ENCODE measurements around the gene GLOD4. TPM values are rescaled to one million over a fixed set of nuclear protein-coding genes. Genes with fewer than 3 reads are reported as not detected.

The GLOD4 gene
- total RNA-seq, 1 experiment from 2014 or later, result 33.8 TPM

DNA sequence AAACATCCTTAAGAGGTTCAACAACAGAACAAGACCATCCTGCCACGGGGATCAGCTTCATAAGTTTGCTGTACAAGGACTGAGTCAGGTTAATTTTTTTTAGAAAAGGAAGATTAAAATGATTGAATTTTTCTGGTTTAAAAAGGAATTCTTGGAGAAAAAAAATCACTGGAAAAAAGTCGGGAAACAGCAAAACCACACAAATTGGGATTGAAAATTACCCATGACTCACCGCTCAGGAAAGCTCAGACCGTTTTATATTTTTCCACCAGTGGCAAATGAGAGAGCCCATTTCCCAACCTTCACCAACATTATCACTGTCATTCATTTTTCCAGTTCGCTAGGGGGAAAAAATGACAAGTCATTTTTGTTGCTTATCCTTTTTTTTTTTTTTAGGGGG lies 46.7 kb upstream of the GLOD4 start:
- TF ChIP-seq, protein P1, sequence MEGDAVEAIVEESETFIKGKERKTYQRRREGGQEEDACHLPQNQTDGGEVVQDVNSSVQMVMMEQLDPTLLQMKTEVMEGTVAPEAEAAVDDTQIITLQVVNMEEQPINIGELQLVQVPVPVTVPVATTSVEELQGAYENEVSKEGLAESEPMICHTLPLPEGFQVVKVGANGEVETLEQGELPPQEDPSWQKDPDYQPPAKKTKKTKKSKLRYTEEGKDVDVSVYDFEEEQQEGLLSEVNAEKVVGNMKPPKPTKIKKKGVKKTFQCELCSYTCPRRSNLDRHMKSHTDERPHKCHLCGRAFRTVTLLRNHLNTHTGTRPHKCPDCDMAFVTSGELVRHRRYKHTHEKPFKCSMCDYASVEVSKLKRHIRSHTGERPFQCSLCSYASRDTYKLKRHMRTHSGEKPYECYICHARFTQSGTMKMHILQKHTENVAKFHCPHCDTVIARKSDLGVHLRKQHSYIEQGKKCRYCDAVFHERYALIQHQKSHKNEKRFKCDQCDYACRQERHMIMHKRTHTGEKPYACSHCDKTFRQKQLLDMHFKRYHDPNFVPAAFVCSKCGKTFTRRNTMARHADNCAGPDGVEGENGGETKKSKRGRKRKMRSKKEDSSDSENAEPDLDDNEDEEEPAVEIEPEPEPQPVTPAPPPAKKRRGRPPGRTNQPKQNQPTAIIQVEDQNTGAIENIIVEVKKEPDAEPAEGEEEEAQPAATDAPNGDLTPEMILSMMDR (conservative IDR thresholded peaks at IDR 0.05; ENCODE audit: low read depth, low read length), result no peak
- TF ChIP-seq EZH2 (IDR thresholded peaks at IDR 0.05; ENCODE audit: low read length, unreplicated experiment) (no peak), EZH2phosphoT487 (IDR thresholded peaks at IDR 0.05; ENCODE audit: borderline replicate concordance, low read length) (no peak)
- H3F3A ChIP-seq (ENCODE audit: low read length, unreplicated experiment), result no peaks in the 10 kb centered on the region
- ChIA-PET CTCF (no interaction called here), POLR2A (ENCODE audit: unreplicated experiment) (no interaction called here)
- no peak for ATAC-seq
- no peaks in the 10 kb centered on the region for H3K36me3 ChIP-seq (ENCODE audit: low read depth, low read length)
- H3K4me2 ChIP-seq (ENCODE audit: low read length), result no peak overlapping the region
- no peak for DNase-seq
- H3K79me2 ChIP-seq (ENCODE audit: low read length), result no peaks in the 10 kb centered on the region
- H3K9ac ChIP-seq (ENCODE audit: low read length), result no peak overlapping the region
- H4K20me1 ChIP-seq (ENCODE audit: low read length), result no peaks in the 10 kb centered on the region
- H3K4me3 ChIP-seq (ENCODE audit: low read length), result no peak overlapping the region
- H3K4me1 ChIP-seq (ENCODE audit: insufficient read depth, low read length), result no peaks in the 10 kb centered on the region
- no peaks in the 10 kb centered on the region for H3K27me3 ChIP-seq (ENCODE audit: low read length)
- intact Hi-C loops (cut with micrococcal nuclease), result no loop called here
- BruUV-seq (replicated peaks), result no TSS peak
- no peak overlapping the region for H2AFZ ChIP-seq (ENCODE audit: low read length)
- H3K27ac ChIP-seq (ENCODE audit: low read length), result no peak overlapping the region
- no peaks in the 10 kb centered on the region for H3K9me3 ChIP-seq (ENCODE audit: low read length)
- no peaks in the 10 kb centered on the region for H3K9me2 ChIP-seq (replicated peaks; ENCODE audit: low read length)

DNA sequence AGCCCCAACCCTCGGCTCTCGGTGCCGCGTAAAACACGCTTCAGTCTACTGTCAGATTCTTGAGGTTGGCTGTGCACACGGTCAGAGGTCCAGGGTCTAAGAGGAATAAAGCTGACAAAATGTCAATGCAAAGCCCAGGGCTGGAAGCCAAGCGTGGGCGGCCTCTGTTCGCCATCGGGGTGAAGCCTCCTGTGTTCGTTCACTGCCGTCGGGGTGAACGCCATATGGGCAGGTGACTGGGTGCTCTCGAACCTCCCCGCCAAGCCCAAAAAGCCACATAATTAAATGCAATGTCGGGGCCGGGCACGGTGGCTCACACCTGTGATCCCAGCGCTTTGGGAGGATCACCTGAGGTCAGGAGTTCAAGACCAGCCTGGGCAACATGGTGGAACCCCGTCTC lies 44.7 kb upstream of the GLOD4 start:
- intact Hi-C loops (cut with micrococcal nuclease), result no loop called here
- no peaks in the 10 kb centered on the region for H3K79me2 ChIP-seq (ENCODE audit: low read length)
- ATAC-seq, result no peak
- H3K27ac ChIP-seq (ENCODE audit: low read length), result no peak overlapping the region
- no peak for DNase-seq
- TF ChIP-seq EZH2 (IDR thresholded peaks at IDR 0.05; ENCODE audit: low read length, unreplicated experiment) (no peak), EZH2phosphoT487 (IDR thresholded peaks at IDR 0.05; ENCODE audit: borderline replicate concordance, low read length) (no peak)
- TF ChIP-seq, protein P1 (conservative IDR thresholded peaks at IDR 0.05; ENCODE audit: low read depth, low read length), result no peak
- H3K9me2 ChIP-seq (replicated peaks; ENCODE audit: low read length), result no peaks in the 10 kb centered on the region
- BruUV-seq (replicated peaks), result no TSS peak
- CTCF ChIA-PET, result no interaction called here
- no peak overlapping the region for H3K4me2 ChIP-seq (ENCODE audit: low read length)
- H3K9me3 ChIP-seq (ENCODE audit: low read length), result no peaks in the 10 kb centered on the region
- no peaks in the 10 kb centered on the region for H4K20me1 ChIP-seq (ENCODE audit: low read length)
- no peak overlapping the region for H3K4me3 ChIP-seq (ENCODE audit: low read length)
- H3K36me3 ChIP-seq (ENCODE audit: low read depth, low read length), result no peaks in the 10 kb centered on the region
- H2AFZ ChIP-seq (ENCODE audit: low read length), result no peak overlapping the region
- POLR2A ChIA-PET (ENCODE audit: unreplicated experiment), result no interaction called here
- H3K9ac ChIP-seq (ENCODE audit: low read length), result no peak overlapping the region
- H3K4me1 ChIP-seq (ENCODE audit: insufficient read depth, low read length), result no peaks in the 10 kb centered on the region
- H3K27me3 ChIP-seq (ENCODE audit: low read length), result no peaks in the 10 kb centered on the region
- no peaks in the 10 kb centered on the region for H3F3A ChIP-seq (ENCODE audit: low read length, unreplicated experiment)

DNA sequence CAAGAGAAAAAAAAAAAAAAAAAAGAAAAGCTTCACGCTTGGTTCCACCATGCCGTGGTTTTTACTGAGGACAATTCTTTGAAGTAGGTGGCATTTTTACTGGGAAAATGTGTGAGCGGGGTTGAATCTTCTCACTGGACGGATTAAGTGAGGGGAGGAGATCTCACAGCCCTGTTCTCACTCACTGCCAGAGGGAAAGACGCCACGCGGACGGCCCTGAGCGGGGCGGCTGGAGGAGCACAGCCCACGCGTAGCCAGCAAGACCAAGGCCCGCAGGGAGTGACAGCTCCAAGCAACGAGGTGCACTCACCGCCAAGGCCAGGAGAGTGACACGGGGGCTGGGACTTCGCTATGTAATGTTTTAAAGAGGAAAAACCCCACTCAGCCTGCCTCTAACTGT lies 43.1 kb upstream of the GLOD4 start:
- H4K20me1 ChIP-seq (ENCODE audit: low read length), result no peaks in the 10 kb centered on the region
- POLR2A ChIA-PET (ENCODE audit: unreplicated experiment), result no interaction called here
- no peaks in the 10 kb centered on the region for H3K79me2 ChIP-seq (ENCODE audit: low read length)
- no peaks in the 10 kb centered on the region for H3K4me1 ChIP-seq (ENCODE audit: insufficient read depth, low read length)
- no peaks in the 10 kb centered on the region for H3K9me2 ChIP-seq (replicated peaks; ENCODE audit: low read length)
- H3K27me3 ChIP-seq (ENCODE audit: low read length), result no peaks in the 10 kb centered on the region
- no peak overlapping the region for H3K27ac ChIP-seq (ENCODE audit: low read length)
- no peak overlapping the region for H3K4me2 ChIP-seq (ENCODE audit: low read length)
- no peak overlapping the region for H2AFZ ChIP-seq (ENCODE audit: low read length)
- TF ChIP-seq, protein P1 (conservative IDR thresholded peaks at IDR 0.05; ENCODE audit: low read depth, low read length), result no peak
- no peak for TF ChIP-seq EZH2phosphoT487 (IDR thresholded peaks at IDR 0.05; ENCODE audit: borderline replicate concordance, low read length)
- no peaks in the 10 kb centered on the region for H3F3A ChIP-seq (ENCODE audit: low read length, unreplicated experiment)
- H3K9ac ChIP-seq (ENCODE audit: low read length), result no peak overlapping the region
- no peak overlapping the region for H3K4me3 ChIP-seq (ENCODE audit: low read length)
- DNase-seq, result no peak
- BruUV-seq (replicated peaks), result no TSS peak
- CTCF ChIA-PET, result no interaction called here
- ATAC-seq, result no peak
- H3K36me3 ChIP-seq (ENCODE audit: low read depth, low read length), result no peaks in the 10 kb centered on the region
- intact Hi-C loops (cut with micrococcal nuclease), result no loop called here
- H3K9me3 ChIP-seq (ENCODE audit: low read length), result no peaks in the 10 kb centered on the region
